Measurements from ENCODE around the gene AZI2. TPM values are rescaled to one million over a fixed set of nuclear protein-coding genes. Genes with fewer than 3 reads are reported as not detected.

The AZI2 gene
- total and polyA plus RNA-seq, 7 donors: 25.0 to 87.0 (median 54.0) TPM

GRCh38 chr3:28316226-28316625 is 32.4 kb downstream of the AZI2 start:
- Histone ChIP-seq H3K27ac (no peak overlapping the region), H3K36me3 (peaks cover 0 to 24% (median 0%) of the 10 kb centered on the region in 4 donors), H3K4me3 (no peak overlapping the region), H3K27me3 (no peaks in the 10 kb centered on the region), H3K4me1 (no peaks in the 10 kb centered on the region), H3K9me3 (no peaks in the 10 kb centered on the region)
- TF ChIP-seq POLR2AphosphoS5 (IDR thresholded peaks at IDR 0.05): no peak
- TF ChIP-seq CTCF (IDR thresholded peaks at IDR 0.05): no peak
- TF ChIP-seq POLR2A (IDR thresholded peaks at IDR 0.05): no peak
- TF ChIP-seq EP300 (IDR thresholded peaks at IDR 0.05): no peak
- DNase-seq: no peak
- intact Hi-C loops (cut with DNase I): no loop called here
- 71 to 90% methylated on average over 2 of the region's 2 CpGs for WGBS, 2 donors

- Histone ChIP-seq H3K27ac (no peak overlapping the region), H3K4me3 (no peak overlapping the region), H3K27me3 (no peaks in the 10 kb centered on the region), H3K36me3 (peaks cover 0 to 23% (median 0%) of the 10 kb centered on the region in 4 donors), H3K9me3 (no peaks in the 10 kb centered on the region), H3K4me1 (no peaks in the 10 kb centered on the region)
- TF ChIP-seq POLR2A (IDR thresholded peaks at IDR 0.05) (no peak), POLR2AphosphoS5 (IDR thresholded peaks at IDR 0.05) (no peak), CTCF (IDR thresholded peaks at IDR 0.05) (no peak), EP300 (IDR thresholded peaks at IDR 0.05) (no peak)
- intact Hi-C loops (cut with DNase I): no loop called here
- 84 to 86% methylated on average over 1 of the region's 1 CpG for WGBS, 2 donors
- no peak for DNase-seq
These were observed 32.9 kb downstream of the AZI2 start for GRCh38 chr3:28315711-28316110.

- 85 to 87% methylated on average over 3 of the region's 3 CpGs for WGBS, 2 donors
- Histone ChIP-seq H3K36me3 (no peaks in the 10 kb centered on the region), H3K4me3 (no peak overlapping the region), H3K4me1 (no peaks in the 10 kb centered on the region), H3K27me3 (no peaks in the 10 kb centered on the region), H3K27ac (no peak overlapping the region), H3K9me3 (no peaks in the 10 kb centered on the region)
- DNase-seq: no peak
- intact Hi-C loops (cut with DNase I): no loop called here
- no peak for TF ChIP-seq POLR2A (IDR thresholded peaks at IDR 0.05)
- TF ChIP-seq POLR2AphosphoS5 (IDR thresholded peaks at IDR 0.05): no peak
- TF ChIP-seq CTCF (IDR thresholded peaks at IDR 0.05): no peak
- TF ChIP-seq EP300 (IDR thresholded peaks at IDR 0.05): no peak
These were observed 40.4 kb downstream of the AZI2 start for GRCh38 chr3:28308196-28308595.

GRCh38 chr3:28301688-28302087 is 46.9 kb downstream of the AZI2 start:
- no peaks in the 10 kb centered on the region for H3K36me3 ChIP-seq
- intact Hi-C loops (cut with DNase I): no loop called here

More at GRCh38 chr3:28301688-28302087, 46.9 kb downstream of the AZI2 start:
- no peak for TF ChIP-seq POLR2A (IDR thresholded peaks at IDR 0.05)
- no peak for TF ChIP-seq CTCF (IDR thresholded peaks at IDR 0.05)
- no peak for TF ChIP-seq POLR2AphosphoS5 (IDR thresholded peaks at IDR 0.05)
- no peak for TF ChIP-seq EP300 (IDR thresholded peaks at IDR 0.05)
- Histone ChIP-seq H3K27ac (no peak overlapping the region), H3K27me3 (no peaks in the 10 kb centered on the region), H3K4me3 (no peak overlapping the region), H3K9me3 (no peaks in the 10 kb centered on the region), H3K4me1 (no peaks in the 10 kb centered on the region)
- 83 to 89% methylated on average over 4 of the region's 4 CpGs for WGBS, 2 donors
- no peak for DNase-seq
